Stimulated activated CD4-positive, alpha-beta T cell treated with anti-CD3 and anti-CD28 coated beads, Interleukin-4, amount 100 ng/mL, for 4 hours (primary cell): ENCODE data around the gene SCAMP5.
A peak's percentile ranks its signal among the peaks of the same experiment; 100 is the strongest.

Source experiments
- DNase-seq, 2 experiments: peaks; one replicate each; pipeline ENCODE4 v3.0.0-alpha.2; 2020

Gene SCAMP5

GRCh38 chr15:75050283-75050682 lies 54.9 kb downstream of the SCAMP5 start:
- DNase-seq, result no peak

DNA sequence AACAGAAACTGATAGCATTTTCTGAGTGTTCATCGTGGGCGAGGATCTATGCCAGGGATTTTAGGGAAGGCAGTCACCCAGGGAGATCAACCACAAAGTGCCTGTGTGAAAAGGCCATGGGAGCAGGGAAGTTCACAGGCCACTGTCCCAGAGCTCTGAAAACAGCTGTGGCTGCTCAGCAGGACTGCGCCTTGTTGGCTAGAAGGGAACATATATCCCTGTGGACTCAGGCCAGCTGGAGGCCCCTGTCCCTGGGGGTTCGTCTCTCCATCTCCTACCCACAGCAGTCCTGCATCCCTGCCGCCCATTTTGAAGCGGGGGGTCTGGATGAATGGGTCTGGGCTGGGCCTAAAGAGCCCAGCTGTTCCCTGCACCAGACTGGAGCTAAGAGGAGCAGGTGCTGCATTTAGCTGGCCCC lies 55.8 kb downstream of the SCAMP5 start:
- DNase-seq, result no peak

DNA sequence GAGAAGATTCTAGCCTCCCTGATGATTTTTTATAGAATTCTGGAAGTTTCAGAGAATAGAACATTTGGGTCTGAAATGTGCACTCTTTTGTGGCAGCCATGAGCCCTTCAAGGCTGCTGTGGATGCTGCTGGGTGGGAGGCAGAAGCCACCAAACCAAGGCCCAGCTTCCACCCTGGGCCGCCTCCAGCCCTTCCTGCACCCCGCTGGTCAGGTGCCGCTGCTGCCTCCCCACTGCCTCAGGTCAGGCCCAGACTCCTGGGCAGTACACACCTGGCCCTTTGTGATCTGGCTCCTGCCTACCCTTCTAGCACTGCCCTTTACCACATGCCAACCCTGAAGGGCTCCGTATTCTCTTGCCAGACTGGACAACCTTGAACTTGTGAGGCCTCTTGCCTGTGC lies 56.3 kb downstream of the SCAMP5 start:
- DNase-seq, result no peak

GRCh38 chr15:75052972-75053747 lies 57.8 kb downstream of the SCAMP5 start:
- DNase-seq, result no peak

DNA sequence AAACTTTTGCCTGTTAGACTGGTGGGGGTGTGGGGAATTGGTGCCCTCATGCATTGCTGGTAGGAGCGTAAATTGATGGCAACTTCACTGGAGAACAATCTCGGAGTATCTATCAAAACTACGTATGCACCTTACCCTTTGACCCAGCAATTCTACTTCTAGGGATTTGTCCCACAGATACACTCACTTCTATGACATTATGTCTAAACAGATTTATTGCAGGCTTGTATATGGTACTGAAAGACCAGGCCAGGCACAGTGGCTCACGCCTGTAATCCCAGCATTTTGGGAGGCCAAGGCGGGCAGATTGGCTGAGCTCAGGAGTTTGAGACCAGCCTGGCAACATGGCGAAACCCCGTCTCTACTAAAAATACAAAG lies 58.4 kb downstream of the SCAMP5 start:
- DNase-seq, result no peak

DNA sequence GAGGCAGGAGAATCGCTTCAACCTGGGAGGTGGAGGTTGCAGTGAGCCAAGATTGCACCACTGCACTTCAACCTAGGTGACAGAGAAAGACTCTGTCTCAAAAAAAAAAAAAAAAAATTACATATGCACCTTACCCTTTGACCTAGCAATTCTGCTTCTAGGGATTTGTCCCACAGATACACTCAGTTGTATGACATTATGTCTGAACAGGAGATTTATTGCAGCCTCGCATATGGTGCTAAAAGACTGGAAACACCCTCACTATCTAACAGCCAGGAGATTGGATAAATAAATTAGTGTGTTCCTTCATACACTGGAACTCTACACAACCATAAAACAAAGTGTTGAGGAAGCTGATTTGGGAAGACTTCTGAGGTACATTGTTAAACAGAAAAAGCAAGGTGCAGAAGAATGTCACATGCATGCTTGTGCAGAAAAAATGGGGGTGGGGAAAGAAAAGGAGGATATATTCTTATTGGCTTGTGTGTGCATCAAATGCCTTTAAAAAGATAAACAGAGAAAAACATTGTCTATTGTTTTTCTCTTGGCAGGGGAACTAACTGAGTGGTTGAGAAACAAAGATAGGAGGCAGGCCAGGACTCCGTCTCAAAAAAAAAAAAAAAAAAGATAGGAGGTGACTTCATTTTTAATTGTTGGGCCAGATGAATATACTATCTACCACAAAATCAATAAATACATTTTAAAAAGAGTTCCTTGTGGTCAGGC lies 59.0 kb downstream of the SCAMP5 start:
- DNase-seq, result no peak

DNA sequence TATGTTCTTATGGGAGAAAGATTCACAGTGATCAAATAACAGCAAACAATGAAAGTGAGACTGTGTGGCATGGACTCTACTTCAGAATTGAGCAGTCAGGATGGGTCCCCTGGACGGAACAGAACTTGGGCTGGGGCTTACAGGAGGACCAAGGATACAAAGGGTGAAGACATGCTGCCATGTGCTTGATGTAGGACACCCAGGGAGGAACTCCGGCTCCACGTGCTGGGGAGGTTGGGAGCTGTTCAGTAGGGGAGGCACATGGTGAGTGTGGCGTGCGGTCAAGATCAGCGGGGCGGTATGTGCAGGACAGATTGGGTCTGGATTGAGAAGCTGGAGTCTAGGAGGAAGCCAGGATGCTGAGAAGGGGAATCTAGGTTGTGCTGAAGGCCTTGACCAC lies 60.7 kb downstream of the SCAMP5 start:
- DNase-seq, result no peak

GRCh38 chr15:75058127-75058905 lies 63.0 kb downstream of the SCAMP5 start:
- no peak for DNase-seq

- no peak for DNase-seq
Observed at GRCh38 chr15:75059607-75060006, 64.2 kb downstream of the SCAMP5 start.

DNA sequence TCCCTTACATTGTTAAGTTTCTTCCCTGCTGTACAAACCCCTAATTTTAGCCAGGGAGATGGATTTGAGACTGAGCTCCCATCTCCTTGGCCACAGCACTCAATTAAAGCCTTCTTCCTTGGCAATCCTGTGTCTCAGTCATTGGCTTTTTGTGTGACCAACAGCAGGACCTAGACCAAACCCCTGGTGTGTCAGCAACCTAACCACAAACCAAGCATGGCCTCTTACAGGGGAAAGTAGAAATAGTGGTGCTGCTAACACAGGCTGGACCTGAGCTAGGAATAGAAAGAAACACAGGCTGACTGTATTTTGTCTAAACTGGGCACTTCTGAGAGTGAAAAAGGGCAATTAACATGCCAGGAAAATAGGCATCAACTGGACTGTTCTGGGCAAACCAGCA lies 65.9 kb downstream of the SCAMP5 start:
- no peak for DNase-seq

DNA sequence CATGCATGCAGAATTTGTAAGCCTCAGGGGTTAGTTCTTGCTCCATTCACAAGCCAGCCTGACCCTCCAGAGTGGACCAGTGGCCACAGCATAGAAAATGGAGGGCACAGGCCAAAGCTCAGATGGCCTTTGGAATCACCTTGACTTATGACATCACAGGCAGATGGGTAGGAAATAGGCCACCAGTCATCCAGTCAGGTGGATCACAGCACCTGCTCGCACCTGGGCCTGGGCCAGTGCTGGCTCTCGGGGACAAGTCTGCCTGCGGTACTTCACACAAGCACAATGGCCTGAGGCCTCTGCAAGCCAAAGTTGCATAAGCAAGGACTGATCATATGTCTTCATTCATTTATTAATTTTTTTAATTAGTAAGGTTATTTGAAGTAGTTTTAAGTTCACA lies 67.3 kb downstream of the SCAMP5 start:
- no peak for DNase-seq

- DNase-seq, result no peak
Observed at GRCh38 chr15:75063338-75063737, 68.0 kb downstream of the SCAMP5 start.

GRCh38 chr15:75063889-75064288 lies 68.5 kb downstream of the SCAMP5 start:
- DNase-seq, result no peak

GRCh38 chr15:75064846-75065245 lies 69.5 kb downstream of the SCAMP5 start:
- DNase-seq, result no peak

DNA sequence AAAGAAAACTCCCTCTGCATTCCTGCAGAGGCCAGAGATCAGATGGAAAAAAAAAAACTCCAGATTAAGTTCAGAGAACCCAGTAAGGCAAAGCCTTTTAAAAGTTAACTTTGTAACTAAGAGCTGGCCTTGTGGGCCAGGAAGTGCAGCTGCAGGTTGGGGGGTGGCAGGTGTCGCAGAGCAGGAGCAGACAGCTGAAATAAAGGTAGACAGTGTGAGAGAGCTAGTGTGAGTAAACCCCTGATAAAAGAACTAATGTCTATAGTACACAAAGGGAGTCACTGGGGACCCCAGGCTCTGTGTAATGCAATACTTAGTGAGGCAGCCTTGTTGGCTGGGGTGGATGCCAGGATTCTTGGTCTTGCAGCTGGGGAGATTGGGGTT lies 70.1 kb downstream of the SCAMP5 start:
- no peak for DNase-seq

- DNase-seq, result no peak
Observed at GRCh38 chr15:75065851-75066509, 70.6 kb downstream of the SCAMP5 start.

GRCh38 chr15:75067123-75067830 lies 71.9 kb downstream of the SCAMP5 start:
- peak in 1 of 2 experiments; percentile 15 for DNase-seq

- DNase-seq, result no peak
Observed at GRCh38 chr15:75068748-75069147, 73.4 kb downstream of the SCAMP5 start.

DNA sequence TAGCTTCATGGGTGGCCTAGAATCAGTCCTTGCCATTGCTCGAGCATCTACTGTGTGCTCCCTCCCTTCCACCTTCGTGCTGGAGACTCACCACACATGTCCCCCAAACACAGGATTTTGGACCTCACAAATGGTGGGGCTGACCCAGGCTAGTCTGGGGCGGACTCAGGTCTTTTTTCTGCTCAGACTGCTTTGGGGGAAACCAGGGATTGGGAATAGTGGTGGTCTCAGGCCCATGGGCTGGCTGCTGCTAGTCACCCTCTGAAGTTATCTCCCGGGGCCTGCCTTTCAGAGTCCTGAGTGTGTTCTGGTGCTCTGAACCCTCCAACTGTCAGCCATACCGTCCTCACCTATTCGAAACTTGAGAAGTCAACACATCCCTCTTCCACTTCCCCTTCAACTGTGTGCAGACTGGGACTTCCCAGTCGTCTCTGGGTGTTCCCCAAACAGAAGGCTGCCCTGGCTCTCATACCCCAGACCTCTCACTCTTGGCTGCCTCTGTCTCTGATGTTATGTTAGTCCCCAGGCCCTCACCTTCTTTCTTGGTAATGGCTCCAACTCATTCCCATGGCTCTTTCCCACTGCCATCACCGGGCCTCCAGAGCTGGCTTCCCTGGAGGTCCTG lies 74.0 kb downstream of the SCAMP5 start:
- no peak for DNase-seq

GRCh38 chr15:75070674-75071073 lies 75.3 kb downstream of the SCAMP5 start:
- no peak for DNase-seq
